Measurements from ENCODE around the gene GTPBP6. TPM values are rescaled to one million over a fixed set of nuclear protein-coding genes. Genes with fewer than 3 reads are reported as not detected.

The GTPBP6 gene
- total RNA-seq, 1 donor from 2014 or later, result 36.2 TPM

GRCh38 chrX:338836-339400 is 20.3 kb upstream of the GTPBP6 start:
- no peak for TF ChIP-seq CTCF (conservative IDR thresholded peaks at IDR 0.05; ENCODE audit: low read depth, low read length)
- DNase-seq (ENCODE audit: low read depth), result no peak
- no peak overlapping the region for H3K4me3 ChIP-seq (ENCODE audit: low read depth, low read length)

- no peak for DNase-seq (ENCODE audit: low read depth)
- H3K4me3 ChIP-seq (ENCODE audit: low read depth, low read length), result no peak overlapping the region
Measured at GRCh38 chrX:338281-338835, 19.8 kb upstream of the GTPBP6 start.

GRCh38 chrX:337331-337831 is 18.8 kb upstream of the GTPBP6 start:
- DNase-seq (ENCODE audit: low read depth), result no peak
- TF ChIP-seq CTCF (conservative IDR thresholded peaks at IDR 0.05; ENCODE audit: low read depth, low read length), result no peak
- no peak overlapping the region for H3K4me3 ChIP-seq (ENCODE audit: low read depth, low read length)

More at GRCh38 chrX:338281-338835, 19.8 kb upstream of the GTPBP6 start:
- no peak for TF ChIP-seq CTCF (conservative IDR thresholded peaks at IDR 0.05; ENCODE audit: low read depth, low read length)

GRCh38 chrX:336227-336626 is 17.6 kb upstream of the GTPBP6 start:
- no peak for TF ChIP-seq CTCF (conservative IDR thresholded peaks at IDR 0.05; ENCODE audit: low read depth, low read length)
- no peak overlapping the region for H3K4me3 ChIP-seq (ENCODE audit: low read depth, low read length)
- no peak for DNase-seq (ENCODE audit: low read depth)

- no peak for DNase-seq (ENCODE audit: low read depth)
- no peak for TF ChIP-seq CTCF (conservative IDR thresholded peaks at IDR 0.05; ENCODE audit: low read depth, low read length)
- H3K4me3 ChIP-seq (ENCODE audit: low read depth, low read length), result no peak overlapping the region
Measured at GRCh38 chrX:335758-336155, 17.2 kb upstream of the GTPBP6 start.

- H3K4me3 ChIP-seq (ENCODE audit: low read depth, low read length), result no peak overlapping the region
- TF ChIP-seq CTCF (conservative IDR thresholded peaks at IDR 0.05; ENCODE audit: low read depth, low read length), result no peak
- no peak for DNase-seq (ENCODE audit: low read depth)
Measured at GRCh38 chrX:334971-335757, 16.6 kb upstream of the GTPBP6 start.

All from epithelial cell of proximal tubule (primary cell).